GM18951 (cell line): ENCODE measurements around the gene CXCL16.

ENCODE experiments used
- POLR2A ChIP-seq: IDR thresholded peaks from 4 replicates; pipeline ENCODE4 v1.6.1; 2011; ENCODE audit warnings: mild to moderate bottlenecking; ENCODE audit not compliant: insufficient read length, insufficient read depth; ENCODE audit errors: extremely low read depth
- in situ Hi-C: fragments of 300-500 bp; cut with MboI; formaldehyde crosslinking; loops from one replicate; pipeline ENCODE4 v1.12.0; 2022; ENCODE audit warnings: low sequenced_read_pairs, mixed read lengths, inconsistent platforms; ENCODE audit not compliant: unreplicated experiment

The CXCL16 gene, protein sequence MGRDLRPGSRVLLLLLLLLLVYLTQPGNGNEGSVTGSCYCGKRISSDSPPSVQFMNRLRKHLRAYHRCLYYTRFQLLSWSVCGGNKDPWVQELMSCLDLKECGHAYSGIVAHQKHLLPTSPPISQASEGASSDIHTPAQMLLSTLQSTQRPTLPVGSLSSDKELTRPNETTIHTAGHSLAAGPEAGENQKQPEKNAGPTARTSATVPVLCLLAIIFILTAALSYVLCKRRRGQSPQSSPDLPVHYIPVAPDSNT

DNA sequence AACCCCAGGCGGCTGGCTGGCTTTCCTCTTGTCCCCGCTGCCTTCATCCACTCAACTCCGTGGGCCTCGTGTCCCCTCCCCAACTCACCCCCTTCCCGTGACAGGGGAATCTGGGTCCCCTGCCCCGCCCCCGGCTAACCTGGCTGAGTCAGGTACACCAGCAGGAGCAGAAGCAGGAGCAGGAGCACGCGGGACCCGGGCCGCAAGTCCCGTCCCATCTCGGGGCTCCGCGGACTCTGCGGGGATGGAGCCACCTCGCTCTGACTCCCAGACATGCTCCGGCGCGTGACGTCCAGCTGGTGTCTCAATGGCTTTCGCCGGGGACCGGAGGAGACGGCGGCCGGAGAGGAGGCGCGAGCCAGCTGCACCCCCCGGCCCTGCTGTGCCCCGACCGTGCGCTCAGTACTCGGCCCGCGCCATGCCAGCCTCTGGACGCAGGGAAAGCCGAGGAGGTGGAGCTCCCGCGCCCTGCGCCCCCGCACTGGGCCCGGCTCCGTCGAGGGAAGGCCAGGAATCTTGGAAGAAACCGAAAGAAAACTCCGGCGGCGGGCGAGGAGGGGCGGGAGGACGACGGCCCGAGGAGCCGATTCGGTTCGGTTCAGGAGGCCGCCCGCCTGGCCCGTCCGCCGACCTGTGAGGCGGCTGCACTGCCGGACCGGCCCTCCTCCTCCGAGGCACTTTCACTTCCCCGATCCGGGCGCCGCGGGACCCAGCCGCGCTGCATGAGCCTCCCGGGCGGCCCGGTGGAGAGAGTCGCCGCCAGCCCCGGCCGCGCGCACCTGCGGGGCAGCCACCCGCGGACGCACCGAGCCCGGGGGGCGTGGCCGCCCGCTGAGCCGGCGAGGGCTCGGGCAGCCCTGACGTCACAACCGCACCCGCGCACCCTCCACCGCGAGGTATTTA, at the start of gene CXCL16, which contains the start of gene ZMYND15:
CXCL16 (minus strand) TSS at position 807 of the 903 bp plus-strand sequence; CDS start at position 218, 589 bp downstream.
ZMYND15 (plus strand) TSS at position 712 of the 903 bp plus-strand sequence. CDS start 716 bp downstream, outside the sequence.
- in situ Hi-C loops = no loop called here
- TF ChIP-seq POLR2A = no peak

DNA sequence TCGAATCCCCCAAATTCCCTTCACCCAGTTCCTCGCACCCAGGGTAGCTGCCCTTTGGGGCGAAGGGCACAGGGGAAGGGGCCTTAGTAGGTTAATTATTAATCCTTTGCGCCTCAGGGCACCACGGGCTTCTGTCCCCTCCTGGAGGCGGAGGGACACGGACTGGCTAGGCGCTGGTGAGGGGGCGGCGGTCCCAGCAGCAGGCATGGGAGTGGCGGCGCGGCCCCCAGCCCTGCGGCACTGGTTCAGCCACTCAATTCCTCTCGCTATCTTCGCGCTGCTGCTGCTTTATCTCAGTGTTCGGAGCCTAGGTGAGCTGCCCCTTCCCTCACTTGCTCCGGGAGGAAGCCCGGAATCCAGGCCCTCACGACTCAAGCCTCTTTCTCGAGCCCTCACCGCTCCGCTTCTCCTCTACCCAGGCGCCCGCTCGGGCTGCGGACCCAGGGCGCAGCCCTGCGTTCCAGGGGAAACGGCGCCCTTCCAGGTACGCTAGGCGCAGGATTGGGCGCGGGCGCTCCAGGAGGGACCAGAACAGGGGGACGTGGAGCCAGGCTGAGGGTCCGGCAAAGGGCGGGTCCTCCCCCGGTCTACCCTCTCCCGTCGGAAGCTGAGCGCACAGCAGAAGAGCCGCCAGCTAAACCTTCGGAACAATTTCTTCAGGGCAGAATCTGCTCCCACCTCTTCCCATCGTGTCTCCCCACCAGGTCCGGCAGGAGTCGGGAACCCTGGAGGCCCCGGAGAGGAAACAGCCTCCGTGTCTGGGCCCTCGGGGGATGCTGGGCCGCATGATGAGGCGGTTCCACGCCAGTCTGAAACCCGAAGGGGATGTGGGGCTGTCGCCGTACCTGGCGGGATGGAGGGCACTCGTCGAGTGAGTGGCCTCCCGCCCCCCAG, 49.3 kb upstream of the CXCL16 start, which contains the start of gene GLTPD2:
GLTPD2 (plus strand) TSS at position 158 of the 894 bp plus-strand sequence; CDS start at position 206, 48 bp downstream.
- TF ChIP-seq POLR2A = no peak
- in situ Hi-C loops = no loop called here

GRCh38 chr17:4788159-4788806, 48.6 kb upstream of the CXCL16 start:
- TF ChIP-seq POLR2A = no peak
- in situ Hi-C loops = no loop called here

DNA sequence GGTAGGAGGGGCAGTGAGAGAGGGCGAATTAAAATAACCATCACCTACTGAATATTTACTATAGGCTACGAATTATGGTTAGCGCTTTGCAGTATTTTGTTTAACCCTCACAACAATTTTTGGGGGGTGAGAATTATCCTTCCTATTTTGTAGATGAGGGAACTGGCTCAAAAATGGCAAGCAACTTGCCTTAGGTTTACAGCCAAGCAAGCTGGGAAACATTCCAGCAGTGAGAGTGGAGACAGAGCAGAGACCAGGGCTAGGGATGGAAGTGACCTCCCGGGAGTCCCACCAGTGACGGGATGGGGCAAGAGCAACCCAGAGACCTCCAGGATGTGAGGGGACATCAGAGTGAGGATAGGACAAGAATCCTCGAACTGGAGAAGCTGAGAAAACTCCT, 46.8 kb upstream of the CXCL16 start:
- in situ Hi-C loops = no loop called here
- no peak for TF ChIP-seq POLR2A

GRCh38 chr17:4786106-4786511, 46.4 kb upstream of the CXCL16 start, which contains the start of gene VMO1:
Gene VMO1, minus strand, starts transcription at chr17:4786364. Its CDS starts 12 bp downstream, at chr17:4786352.
- no peak for TF ChIP-seq POLR2A
- in situ Hi-C loops = no loop called here

DNA sequence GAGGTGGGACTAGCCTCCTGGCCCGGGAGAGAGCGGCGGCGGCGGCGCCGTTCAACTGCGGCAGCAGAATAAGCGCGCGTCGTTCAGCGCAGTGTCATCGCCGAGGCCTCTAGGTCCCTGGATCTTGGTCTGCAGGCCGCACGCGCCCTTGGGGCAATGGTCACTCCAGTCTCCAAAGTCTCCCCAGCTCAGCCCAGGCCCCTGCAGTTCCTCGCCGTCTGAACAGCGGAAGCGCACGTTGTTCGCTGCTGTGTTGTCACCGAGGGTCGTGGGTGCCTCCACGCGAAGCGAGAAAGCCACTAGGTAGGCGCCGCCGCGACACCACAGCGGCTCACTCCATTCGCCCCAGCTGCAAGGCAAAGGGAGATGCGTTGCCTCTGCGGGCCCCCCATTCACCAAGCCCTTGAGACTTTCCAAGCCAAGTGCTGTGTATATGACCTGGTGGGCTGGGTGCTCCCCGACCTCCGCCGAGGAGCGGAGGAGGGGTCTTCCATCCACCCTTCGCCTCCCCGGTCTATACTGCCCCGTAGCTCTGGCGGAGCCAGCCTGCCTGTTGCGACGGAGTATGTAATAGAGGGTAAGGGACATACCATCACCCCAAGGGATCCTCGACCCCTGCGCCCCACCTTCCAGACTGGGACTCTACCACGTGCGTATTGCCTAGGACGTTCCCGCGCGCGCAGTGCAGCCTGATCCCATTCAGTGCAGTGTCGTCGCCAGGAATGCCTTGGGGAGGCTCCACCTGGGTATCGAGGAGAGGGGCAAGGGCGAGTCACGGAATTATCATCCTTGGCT, 45.8 kb upstream of the CXCL16 start:
- no peak for TF ChIP-seq POLR2A
- in situ Hi-C loops = no loop called here

DNA sequence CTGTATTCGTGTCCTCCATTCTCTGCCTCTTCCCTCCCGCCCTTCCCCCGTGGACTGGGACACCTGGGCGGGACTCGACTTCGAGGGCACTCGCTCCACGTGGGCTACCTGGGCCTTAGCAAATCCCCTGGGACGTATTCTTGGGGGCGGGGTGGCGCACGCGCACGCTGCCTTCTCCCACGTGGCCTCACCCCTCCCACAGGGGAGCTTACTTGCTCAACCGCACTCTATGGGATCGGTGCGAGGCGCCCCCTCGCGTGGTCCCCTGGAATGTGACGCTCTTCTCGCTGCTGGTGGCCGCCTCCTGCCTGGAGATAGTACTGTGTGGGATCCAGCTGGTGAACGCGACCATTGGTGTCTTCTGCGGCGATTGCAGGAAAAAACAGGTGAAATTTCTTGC, 42.9 kb upstream of the CXCL16 start:
- in situ Hi-C loops = no loop called here
- TF ChIP-seq POLR2A = no peak

DNA sequence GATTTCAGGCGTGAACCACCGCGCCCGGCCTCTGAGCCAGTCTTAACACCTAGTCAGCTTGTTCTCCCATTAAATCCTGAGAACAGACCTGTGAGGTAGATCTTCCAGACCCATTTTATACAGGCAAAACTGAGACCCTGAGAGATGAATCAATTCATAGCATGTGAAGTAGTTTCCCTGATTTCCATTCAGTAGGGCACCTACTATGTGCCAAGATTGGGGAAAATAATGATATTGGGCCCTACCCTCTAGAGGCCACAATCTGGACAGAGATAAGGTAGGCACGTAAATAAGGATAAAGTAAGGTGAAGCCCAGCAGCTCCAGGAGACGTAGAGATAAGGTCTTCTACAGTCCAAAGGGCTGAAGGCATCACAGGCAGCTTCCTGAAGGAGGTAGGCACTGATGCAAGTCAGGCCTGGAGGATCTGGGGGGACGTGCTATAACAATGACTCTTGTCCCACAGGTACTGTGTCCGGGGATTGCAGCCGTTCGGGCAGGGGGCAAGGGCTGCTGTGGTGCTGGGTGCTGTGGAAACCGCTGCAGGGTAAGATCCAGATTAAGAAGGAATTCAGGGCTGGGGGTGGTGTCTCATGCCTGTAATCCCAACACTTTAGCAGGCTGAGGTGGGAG, 40.7 kb upstream of the CXCL16 start:
- no peak for TF ChIP-seq POLR2A
- in situ Hi-C loops = no loop called here

- in situ Hi-C loops = no loop called here
- no peak for TF ChIP-seq POLR2A
Measured at GRCh38 chr17:4777969-4778760, 38.4 kb upstream of the CXCL16 start.

GRCh38 chr17:4772235-4772613, 32.5 kb upstream of the CXCL16 start:
- in situ Hi-C loops = no loop called here
- no peak for TF ChIP-seq POLR2A

DNA sequence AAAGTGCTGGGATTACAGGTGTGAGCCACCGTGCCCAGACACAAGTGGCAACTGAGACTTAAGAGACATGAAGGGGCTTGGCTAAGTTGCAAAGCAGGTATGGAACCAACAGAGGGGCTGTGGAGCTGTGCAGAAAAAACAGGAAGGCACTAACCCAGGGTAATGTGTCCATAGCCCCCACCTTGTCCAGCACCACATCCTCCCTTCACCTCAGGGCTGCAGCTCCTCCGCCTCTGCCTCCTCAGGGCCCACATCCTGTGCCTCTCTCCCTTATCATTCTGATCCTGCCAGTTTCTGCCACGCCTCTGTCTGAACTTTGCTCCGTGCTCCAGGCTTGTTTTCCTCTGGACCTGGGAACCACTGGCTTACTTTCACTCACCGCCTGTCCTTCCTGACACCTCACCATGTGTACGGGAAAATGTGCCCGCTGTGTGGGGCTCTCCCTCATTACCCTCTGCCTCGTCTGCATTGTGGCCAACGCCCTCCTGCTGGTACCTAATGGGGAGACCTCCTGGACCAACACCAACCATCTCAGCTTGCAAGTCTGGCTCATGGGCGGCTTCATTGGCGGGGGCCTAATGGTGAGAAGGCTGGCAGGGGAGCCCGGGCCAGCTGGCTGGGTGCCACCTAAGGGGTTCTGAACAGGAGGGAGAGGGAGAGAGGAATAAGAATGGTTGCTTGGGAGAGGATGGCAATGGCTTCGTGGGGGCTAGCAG, 31.9 kb upstream of the CXCL16 start, which contains the start of gene TM4SF5:
TM4SF5 (plus strand) TSS at position 368 of the 716 bp plus-strand sequence; CDS start at position 405, 37 bp downstream.
- in situ Hi-C loops = no loop called here
- TF ChIP-seq POLR2A = no peak
